ENCODE measurements around the gene SND1. TPM values are rescaled to one million over a fixed set of nuclear protein-coding genes. Genes with fewer than 3 reads are reported as not detected.

SND1 gene
- total RNA-seq, 1 experiment from 2014 or later: 218 TPM

GRCh38 chr7:127894588-127894987 is 242.6 kb downstream of the SND1 start:
- no peak overlapping the region for H2BK20ac ChIP-seq (ENCODE audit: low read depth, low read length, poor library complexity, severe bottlenecking)
- no peak overlapping the region for H2AK5ac ChIP-seq (ENCODE audit: insufficient read length, low read length)
- H3K18ac ChIP-seq (ENCODE audit: insufficient read length, low read depth, low read length): no peak overlapping the region
- no peaks in the 10 kb centered on the region for H3K23me2 ChIP-seq (ENCODE audit: insufficient read length, low read depth, low read length, poor library complexity, severe bottlenecking)
- no peaks in the 10 kb centered on the region; the same call in 1 of the 2 replicates for H3K27me3 ChIP-seq (ENCODE audit: insufficient read depth, low read length)
- Mint-ChIP-seq H3K4me3 (no peak overlapping the region), H3K9me3 (no peaks in the 10 kb centered on the region; a peak in 1 of 5 replicates), H3K27ac (no peak overlapping the region), H3K4me1 (peaks cover 12 to 15% of the 10 kb centered on the region in 2 experiments), H3K27me3 (ENCODE audit: low read depth) (no peaks in the 10 kb centered on the region), H3K36me3 (ENCODE audit: insufficient read depth in 1 of 3, low read depth in 3 of 3) (peaks cover 14 to 30% (median 19%) of the 10 kb centered on the region in 3 experiments; a peak in 6 of 7 replicates)
- no peak overlapping the region for H3K4me2 ChIP-seq (ENCODE audit: insufficient read depth, insufficient read length, low read length)
- H4K8ac ChIP-seq (replicated peaks; ENCODE audit: insufficient read length, low read depth, low read length): no peak overlapping the region
- no peak overlapping the region for H2BK5ac ChIP-seq (ENCODE audit: insufficient read length, low read length)
- WGBS (ENCODE audit: extremely low coverage, insufficient read length, low lambda C conversion rate): no CpG with 5 or more reads among the region's 2 CpGs
- no peak overlapping the region for H2BK15ac ChIP-seq (ENCODE audit: low read depth, low read length)
- H3K79me2 ChIP-seq (ENCODE audit: insufficient read depth, low read length): peaks cover 1% of the 10 kb centered on the region; the same call in 1 of the 2 replicates
- H3K79me1 ChIP-seq (ENCODE audit: insufficient read depth, low read depth, low read length, poor library complexity, severe bottlenecking): no peaks in the 10 kb centered on the region
- no peaks in the 10 kb centered on the region for H4K20me1 ChIP-seq (ENCODE audit: control insufficient read depth, insufficient read depth, insufficient read length)
- no peak overlapping the region for H3K9ac ChIP-seq (ENCODE audit: extremely low read depth, insufficient read length, low read length)
- H4K91ac ChIP-seq (ENCODE audit: insufficient read length, low read depth, low read length): no peak overlapping the region
- no peak for DNase-seq
- no peak overlapping the region for H2BK12ac ChIP-seq (ENCODE audit: insufficient read length, low read depth, low read length)
- no peak overlapping the region for H3K4ac ChIP-seq (ENCODE audit: low read depth, low read length)
- no peak overlapping the region for H3K14ac ChIP-seq (ENCODE audit: insufficient read depth, low read length)
- no peak overlapping the region for H3K56ac ChIP-seq (ENCODE audit: insufficient read length, low read depth, low read length)
- no peak overlapping the region for H3K23ac ChIP-seq (ENCODE audit: insufficient read length, low read depth, low read length)
- H3K9me3 ChIP-seq (ENCODE audit: control insufficient read depth, low read depth, low read length): no peaks in the 10 kb centered on the region
- H3K27ac ChIP-seq (ENCODE audit: insufficient read length, low read depth, low read length): no peak overlapping the region
- no peak overlapping the region for H3T11ph ChIP-seq (ENCODE audit: low read length)
- peaks cover 11% of the 10 kb centered on the region; the same call in 1 of the 2 replicates for H3K4me1 ChIP-seq (ENCODE audit: insufficient read depth, low read length)
- TF ChIP-seq, protein P1, sequence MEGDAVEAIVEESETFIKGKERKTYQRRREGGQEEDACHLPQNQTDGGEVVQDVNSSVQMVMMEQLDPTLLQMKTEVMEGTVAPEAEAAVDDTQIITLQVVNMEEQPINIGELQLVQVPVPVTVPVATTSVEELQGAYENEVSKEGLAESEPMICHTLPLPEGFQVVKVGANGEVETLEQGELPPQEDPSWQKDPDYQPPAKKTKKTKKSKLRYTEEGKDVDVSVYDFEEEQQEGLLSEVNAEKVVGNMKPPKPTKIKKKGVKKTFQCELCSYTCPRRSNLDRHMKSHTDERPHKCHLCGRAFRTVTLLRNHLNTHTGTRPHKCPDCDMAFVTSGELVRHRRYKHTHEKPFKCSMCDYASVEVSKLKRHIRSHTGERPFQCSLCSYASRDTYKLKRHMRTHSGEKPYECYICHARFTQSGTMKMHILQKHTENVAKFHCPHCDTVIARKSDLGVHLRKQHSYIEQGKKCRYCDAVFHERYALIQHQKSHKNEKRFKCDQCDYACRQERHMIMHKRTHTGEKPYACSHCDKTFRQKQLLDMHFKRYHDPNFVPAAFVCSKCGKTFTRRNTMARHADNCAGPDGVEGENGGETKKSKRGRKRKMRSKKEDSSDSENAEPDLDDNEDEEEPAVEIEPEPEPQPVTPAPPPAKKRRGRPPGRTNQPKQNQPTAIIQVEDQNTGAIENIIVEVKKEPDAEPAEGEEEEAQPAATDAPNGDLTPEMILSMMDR (conservative IDR thresholded peaks at IDR 0.05): no peak
- no peak overlapping the region for H2AFZ ChIP-seq (ENCODE audit: low read length)
- no peak overlapping the region for H4K5ac ChIP-seq (ENCODE audit: insufficient read length, low read depth, low read length)
- H2BK120ac ChIP-seq (ENCODE audit: low read depth, low read length, poor library complexity, severe bottlenecking): no peak overlapping the region

Measured in H9 (cell line).